NCI-H2171 (cell line): ENCODE results near the gene DMWD.

Experiments
- DNase-seq: peaks from one replicate; lab custom pipeline; 2025; lab: John Stamatoyannopoulos, UW

Gene DMWD

GRCh38 chr19:45770192-45771101, 22.2 kb downstream of the DMWD start:
- DNase-seq, result peak; percentile 97

GRCh38 chr19:45769821-45770191, 22.8 kb downstream of the DMWD start:
- no peak for DNase-seq

GRCh38 chr19:45768984-45769782, 23.5 kb downstream of the DMWD start, which contains the start of gene SIX5:
TSS of gene SIX5 (minus strand) at chr19:45769252. CDS start at chr19:45768844, 408 bp downstream.
- peak; percentile 94 for DNase-seq

GRCh38 chr19:45768655-45768983, 24.0 kb downstream of the DMWD start:
- DNase-seq, result no peak

DNA sequence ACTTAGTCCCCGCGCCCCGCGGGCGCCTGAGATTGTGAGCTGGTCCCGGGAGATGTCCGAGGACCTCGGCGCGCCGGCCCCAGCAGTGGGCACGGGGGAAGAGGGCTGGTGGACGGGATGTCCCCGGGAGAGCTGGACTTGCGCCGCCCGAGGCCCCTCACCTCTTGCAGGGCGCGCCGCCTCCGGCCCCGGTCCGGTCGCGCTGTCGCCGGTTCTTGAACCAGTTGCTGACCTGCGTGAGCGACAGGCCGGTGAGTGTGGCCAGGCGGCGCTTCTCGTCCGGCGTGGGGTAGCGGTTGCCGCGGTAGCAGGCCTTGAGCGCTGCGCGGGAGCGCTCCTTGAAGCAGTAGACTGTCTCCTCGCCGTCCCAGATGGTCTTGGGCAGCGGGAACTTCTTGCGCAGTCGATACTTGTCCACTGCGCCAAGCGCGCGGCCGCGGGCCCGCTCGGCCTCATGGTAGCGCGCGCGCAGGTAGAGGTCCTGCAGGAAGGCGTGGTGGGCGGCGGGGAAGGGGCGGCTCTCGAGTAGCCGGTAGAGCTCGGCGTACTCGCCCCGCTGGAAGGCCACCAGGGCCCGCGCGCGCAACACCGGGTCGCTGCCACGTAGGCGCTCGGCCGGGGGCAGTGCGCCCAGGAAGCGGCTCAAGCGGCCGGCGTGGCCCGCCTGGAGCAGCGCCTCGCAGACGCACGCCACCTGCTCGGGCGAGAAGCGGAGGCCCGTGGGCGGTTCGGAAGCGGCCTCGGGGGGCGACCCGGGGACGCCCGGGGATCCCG, 24.6 kb downstream of the DMWD start:
- no peak for DNase-seq

- peak; percentile 60 for DNase-seq
Measured at GRCh38 chr19:45767410-45767880, 25.2 kb downstream of the DMWD start.

- DNase-seq, result no peak
Measured at GRCh38 chr19:45766869-45767346, 25.7 kb downstream of the DMWD start.

GRCh38 chr19:45766296-45766868, 26.3 kb downstream of the DMWD start:
- DNase-seq, result no peak

DNA sequence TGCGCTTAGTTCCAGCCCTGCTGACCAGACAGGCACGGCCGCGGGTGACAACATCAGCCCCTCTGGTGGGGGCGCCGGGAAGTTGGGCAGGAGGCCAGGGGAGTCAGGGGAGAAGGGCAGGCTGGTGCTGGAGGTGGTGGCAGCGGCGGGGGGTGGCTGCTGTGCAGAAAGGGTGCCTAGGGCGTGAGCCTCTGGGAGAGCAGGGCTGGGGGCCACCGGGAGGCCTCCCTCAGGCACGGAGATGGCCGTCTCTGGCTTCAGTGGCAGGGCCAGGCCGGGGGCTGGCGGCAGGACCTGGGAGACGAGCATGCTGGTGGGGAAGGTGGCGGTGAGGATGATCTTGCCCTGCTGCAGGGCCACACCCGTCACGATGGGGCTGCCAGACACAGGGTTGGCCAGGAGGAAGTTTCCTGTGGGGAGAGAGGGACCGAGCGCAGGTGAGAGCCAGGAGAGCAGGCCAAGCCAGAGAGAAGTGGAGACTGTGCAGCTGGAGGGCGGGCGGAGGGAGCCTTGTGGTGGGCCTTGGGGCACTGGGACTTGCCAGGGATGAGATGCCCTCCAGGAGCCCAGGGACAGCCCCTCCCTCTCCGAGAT, 26.8 kb downstream of the DMWD start:
- DNase-seq, result no peak

- DNase-seq, result no peak
Measured at GRCh38 chr19:45764945-45765701, 27.5 kb downstream of the DMWD start.

- DNase-seq, result no peak
Measured at GRCh38 chr19:45764475-45764874, 28.2 kb downstream of the DMWD start.

DNA sequence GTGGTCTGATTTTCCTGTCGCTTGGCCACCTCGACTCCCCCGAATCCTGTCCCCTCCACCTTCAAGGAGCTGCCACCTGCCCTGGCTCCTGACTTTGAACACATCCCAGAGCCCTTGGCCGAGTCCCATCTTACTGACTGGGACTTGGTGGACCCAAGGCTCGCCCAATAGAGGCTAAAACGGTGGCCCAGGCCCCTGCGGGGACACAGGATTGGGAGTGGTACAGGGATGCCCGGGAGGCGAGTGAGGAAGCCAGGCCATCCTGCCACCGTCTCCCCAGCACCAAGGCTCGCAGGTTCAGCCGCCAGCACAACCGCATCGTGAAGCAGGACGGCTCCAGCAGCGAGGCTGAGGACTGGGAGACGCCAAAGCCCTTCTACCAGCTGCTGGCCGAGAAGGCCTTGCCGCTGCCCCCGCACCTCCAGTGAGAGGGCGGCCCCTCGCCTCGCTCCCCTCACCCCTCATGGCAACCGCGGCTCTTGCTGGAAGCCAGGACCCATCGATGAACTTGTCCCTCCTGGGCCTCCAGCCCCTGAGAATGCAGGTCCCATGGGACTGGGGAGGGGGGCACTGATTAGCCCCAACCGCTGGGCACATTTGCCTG, 28.9 kb downstream of the DMWD start:
- DNase-seq, result no peak

- no peak for DNase-seq
Measured at GRCh38 chr19:45762870-45763631, 29.6 kb downstream of the DMWD start.

DNA sequence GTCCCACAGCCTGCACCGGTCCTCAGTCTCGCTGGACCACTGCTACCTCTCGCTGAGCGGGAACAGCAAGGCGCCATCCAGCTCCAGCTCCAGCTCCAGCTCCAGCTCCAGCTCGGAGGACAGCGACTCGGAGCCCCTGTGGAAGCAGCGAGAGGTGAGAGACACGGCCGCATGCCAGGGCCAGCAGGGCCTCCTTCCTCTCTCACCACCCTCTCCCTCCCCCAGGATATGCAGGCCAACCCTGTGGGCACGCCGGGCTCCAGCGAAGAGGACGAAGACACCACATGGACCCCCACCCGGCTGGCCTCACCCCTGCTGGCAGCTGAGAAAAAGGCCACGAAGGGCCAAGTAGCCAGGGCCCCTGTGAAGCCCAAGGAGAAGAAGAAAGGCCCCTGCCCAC, 30.9 kb downstream of the DMWD start:
- DNase-seq, result no peak

DNA sequence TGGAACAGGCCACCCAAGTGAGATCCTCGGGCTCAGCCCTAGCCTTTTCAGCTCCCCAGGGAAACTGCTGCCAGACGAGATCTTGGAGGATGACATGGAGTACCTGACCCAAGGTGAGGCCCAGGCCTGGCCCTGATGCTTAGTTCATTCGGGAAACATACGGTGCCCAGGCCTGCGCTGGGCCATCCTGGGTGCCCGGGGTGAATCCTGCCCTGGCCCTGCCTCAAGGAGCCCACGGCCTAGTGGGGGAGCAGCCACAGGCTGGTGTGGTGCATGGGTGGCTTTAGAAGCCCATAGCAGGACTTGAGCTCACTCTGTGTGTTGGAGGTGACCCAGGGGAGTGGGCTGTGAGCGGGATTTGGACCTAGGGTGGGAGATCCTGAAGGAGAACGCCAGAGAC, 33.7 kb downstream of the DMWD start:
- DNase-seq, result no peak

GRCh38 chr19:45757695-45758094, 35.0 kb downstream of the DMWD start:
- DNase-seq, result no peak

DNA sequence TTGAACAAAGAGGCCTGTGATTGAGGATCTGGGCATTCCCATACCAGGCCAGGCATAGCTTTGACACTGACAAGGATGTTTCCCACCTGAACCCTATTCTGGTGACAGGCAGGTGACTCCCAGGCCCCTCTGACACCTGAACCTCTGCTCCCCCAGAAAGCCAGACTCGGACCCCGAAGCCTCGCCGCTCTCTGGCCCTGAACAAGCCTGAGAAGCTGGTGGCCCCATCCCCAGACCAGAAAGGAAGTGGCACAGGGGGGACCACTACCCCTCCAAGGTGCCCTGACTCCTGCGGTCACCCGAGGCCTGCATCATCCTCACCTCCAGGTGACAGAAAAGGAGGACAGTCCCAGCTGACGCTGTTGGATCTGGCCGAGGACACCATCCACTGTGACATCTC, 38.3 kb downstream of the DMWD start:
- DNase-seq, result no peak

- DNase-seq, result no peak
Measured at GRCh38 chr19:45753548-45753947, 39.1 kb downstream of the DMWD start.

GRCh38 chr19:45752639-45753038, 40.0 kb downstream of the DMWD start:
- peak; percentile 25 for DNase-seq
